GM19238 (cell line): ENCODE data around the gene DUSP5.
A peak's percentile ranks its signal among the peaks of the same experiment; 100 is the strongest.
"Not testable (repeated sequence)": the region's sequence is repeated elsewhere in the genome, so short reads cannot be mapped to it uniquely, and the experiment has no call there.

Source experiments
- DNase-seq: peaks from one replicate; pipeline ENCODE4 v3.0.0; 2011; ENCODE audit warnings: low spot score; ENCODE audit not compliant: insufficient read length

The DUSP5 gene, protein sequence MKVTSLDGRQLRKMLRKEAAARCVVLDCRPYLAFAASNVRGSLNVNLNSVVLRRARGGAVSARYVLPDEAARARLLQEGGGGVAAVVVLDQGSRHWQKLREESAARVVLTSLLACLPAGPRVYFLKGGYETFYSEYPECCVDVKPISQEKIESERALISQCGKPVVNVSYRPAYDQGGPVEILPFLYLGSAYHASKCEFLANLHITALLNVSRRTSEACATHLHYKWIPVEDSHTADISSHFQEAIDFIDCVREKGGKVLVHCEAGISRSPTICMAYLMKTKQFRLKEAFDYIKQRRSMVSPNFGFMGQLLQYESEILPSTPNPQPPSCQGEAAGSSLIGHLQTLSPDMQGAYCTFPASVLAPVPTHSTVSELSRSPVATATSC

DNA sequence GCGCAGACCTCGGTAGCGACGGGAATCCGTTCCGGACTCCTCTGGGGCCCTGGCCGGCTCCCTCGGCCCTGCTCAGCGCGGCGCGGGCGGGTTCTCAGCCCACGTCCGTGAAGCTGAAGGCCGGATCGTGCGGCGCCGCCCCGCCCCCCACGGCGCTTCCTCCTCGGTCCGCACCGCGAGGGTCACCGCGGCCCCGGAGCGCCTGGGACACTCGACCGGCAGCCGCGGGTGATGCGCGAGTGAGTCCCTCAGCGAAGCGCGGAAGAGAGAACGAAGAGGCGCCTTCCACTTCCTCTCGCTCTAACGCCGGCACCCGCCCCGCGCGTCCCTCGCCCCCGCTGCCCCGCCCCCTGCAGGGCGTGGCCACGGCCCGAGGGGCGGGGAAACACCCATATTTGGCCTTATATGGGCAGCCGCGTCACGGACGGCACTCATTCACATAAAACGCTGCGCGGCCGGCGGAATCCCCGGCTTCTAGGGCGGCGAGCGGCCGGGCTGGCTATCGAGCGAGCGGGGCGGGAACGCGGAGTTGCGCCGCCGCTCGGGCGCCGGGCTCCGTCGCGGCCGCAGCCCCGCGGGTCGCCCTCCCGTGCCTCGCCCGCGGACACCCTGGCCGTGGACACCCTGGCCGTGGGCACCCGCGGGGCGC lies at the start of gene DUSP5:
Gene DUSP5 (plus strand): TSS at position 470 of the 649 bp plus-strand sequence. CDS start 215 bp downstream, outside the sequence.
- DNase-seq, result peak; percentile 84

DNA sequence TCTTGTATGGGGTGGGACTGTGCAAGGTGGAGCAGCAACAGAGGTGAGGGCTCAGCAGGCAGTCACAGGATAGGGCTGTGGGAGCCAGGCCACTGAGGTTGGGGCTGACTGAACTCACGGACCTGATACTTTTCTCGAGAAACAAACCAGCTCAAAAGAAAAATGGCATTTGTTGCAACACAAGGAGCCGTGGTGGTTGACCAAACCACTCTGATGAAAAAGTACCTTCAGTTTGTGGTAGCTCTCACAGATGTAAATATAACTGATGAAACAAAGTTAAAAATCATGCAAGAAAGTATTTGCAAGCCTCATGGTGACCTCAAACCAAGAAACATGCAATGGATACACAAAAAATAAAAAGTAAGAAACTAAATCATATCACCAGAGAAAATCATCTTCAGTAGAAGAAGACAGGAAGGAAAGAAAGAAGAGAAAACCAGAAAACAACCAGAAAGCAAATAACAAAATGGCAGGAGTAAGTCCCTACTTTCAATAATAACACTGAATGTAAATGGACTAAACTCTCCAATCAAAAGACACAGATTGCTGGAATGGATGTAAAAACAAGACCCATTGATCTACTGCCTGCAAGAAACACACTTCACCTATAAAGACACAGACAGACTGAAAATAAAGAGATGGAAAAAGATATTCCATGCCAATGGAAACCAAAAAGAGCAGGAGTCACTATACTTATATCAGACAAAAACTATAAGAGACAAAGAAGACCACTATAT lies 48.9 kb upstream of the DUSP5 start:
- DNase-seq, result no peak

DNA sequence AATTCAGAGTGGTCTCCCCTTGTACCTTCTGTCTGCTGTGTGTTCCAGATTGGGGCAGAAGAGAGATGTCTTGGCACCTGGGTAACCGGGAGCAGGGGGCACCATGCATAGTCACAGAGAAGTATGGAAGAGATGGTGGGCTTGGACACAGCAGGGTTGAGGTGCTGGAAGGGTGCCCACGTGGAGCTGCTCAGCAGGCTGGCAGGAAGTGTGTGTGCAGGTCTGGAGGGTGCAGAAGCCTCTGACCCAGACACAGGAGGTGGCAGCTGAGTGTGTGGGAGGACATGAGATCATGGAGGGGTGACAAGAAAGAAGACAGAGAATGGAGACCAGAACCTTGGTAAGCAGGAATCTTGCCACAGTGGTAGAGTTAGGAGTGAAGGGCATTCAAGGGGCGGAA lies 42.3 kb upstream of the DUSP5 start:
- no peak for DNase-seq

DNA sequence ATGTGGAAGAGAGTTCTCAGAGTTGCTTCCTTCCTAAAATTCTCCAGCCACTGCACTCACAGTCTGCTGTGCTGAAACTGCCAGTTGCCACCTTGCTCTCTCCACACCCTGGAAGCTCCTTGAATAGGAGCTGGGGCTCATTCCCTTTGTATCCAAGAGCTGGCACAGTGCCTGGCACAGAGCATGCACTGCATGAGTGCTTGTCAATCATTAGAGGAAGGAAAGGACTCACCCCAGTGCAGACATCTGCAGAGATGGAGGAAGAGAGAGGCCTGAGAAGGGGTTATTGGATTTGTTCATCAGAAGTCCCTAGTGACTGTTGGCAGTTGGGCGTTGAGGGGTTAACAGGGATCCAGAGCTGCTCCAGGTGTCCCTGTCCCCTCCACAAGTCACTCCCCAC lies 41.7 kb upstream of the DUSP5 start:
- DNase-seq, result no peak

DNA sequence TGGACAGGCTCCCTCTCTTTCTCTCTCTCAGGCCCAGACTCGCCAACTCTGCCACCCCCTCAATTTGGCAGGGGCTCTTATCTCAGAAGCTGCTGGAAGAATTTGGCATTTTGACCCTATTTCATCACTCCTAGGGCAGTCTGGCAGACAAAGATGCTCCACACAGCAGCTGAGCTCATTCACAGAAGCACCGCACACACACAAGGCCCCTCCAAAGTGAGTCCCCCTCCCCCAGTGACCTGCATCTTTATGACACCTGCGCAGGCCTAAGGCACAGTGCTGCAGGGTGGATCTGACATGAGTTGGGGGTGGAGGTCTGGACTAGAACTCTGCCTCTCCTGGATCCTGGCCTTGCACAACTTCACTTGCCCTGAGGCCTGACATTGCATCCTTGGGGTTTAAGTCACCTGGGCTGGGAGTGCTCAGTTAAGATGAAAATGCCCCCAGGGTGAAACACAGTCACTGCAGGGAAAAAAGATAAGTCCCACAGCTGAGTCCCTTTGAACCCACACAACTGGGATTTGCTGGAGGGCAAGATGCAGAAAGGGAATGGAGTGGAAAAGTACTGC lies 41.1 kb upstream of the DUSP5 start:
- DNase-seq, result no peak

DNA sequence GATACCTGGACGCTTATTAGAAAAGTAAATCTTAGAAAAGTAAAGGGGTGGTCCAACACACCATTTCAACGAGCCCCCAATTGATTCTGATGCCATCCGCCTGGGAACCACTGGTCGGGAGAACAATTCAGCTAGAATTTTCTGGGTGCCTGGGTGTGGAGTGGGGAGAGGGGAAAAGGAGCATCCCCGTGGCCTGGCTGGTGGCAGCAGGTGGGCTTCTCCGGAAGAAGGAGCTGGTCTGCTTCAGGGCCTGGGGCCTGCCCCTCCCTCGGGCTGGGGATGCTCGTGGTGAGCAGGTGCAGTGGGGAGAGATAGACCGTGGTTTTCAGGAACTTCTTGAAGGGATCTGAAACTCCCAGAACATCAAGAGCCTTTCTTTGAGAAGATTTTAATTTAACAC lies 39.9 kb upstream of the DUSP5 start:
- no peak for DNase-seq

DNA sequence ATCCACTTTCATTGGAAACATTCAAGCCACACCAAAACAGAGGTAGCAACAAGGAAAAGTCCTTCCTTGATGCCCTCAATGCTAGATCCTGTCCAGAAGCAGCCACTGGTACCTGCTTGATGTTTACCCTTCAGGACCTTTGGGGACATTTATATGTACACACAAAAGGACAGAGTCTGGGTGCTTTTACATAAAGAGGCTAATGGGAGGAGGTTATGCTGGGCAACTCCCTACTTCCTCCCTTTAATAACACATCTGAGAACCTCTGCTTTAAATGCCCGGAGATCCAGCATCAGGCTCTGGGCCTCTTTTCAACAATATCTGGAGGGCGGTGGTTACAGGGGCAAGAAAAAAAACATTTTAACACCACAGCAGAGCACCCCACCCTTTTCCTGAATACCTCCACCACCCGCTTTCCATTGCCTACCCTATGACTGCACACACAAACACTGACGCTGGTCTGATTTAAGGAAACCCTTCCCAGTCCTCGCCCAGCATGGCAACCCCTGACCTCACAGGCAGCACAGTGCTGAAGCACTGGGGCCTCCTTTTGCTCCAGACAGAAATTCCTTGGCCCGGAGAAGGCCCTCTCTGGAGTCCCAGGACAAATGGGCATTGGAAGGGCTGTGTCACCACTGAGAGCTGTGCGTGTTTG lies 39.3 kb upstream of the DUSP5 start:
- no peak for DNase-seq

DNA sequence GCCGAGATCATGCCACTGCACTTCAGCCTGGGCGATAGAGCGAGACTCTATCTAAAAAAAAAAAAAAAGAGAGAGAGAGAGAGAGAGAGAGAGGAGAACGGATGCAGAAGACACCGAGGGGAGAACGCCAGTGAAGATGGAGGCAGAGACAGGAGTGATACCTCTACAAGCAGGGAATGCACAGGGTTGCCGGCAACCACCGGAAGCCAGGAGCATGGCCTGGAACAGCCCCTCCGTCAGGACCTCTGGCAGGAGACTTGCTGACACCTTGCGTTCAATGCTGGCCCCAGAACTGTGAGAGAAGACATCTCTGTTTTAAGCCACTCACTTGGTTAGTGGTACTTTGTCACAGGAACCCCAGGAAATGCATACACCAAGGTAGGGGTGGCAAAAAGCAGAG lies 38.1 kb upstream of the DUSP5 start:
- DNase-seq, result no peak

DNA sequence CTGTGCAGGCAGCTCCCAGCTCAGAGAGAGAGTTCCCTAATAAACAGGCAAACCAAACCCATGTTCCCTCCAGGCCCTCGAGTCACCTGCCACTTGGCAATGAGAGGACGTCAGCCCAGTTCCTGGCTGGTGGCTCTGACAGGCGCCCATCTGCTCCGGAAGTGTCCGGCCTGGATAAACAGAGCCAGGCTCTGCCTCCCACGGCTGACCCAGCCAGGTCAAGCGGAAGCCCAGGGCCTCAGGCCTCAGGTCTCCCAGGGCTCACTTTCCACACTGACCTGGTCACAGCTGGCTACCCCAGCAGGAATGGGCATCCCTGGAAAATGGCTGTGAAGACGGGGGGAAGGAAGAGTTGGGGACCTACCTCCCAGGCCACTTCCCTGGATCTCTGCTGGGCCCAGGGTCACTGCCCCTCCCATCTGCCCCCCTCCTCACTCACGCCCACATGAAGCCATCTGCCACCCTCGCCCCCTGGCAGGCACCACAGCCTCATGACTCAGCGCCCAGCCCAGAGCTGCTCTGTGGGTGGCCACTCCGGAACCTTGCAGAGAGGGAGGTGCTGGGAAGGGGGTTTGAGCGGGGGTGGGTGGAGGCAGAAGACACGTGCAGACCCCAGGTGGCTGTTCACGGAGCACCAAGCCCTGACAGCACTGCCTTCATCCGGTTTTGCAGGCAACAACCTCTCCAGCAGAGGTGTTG lies 37.4 kb upstream of the DUSP5 start:
- DNase-seq, result no peak

DNA sequence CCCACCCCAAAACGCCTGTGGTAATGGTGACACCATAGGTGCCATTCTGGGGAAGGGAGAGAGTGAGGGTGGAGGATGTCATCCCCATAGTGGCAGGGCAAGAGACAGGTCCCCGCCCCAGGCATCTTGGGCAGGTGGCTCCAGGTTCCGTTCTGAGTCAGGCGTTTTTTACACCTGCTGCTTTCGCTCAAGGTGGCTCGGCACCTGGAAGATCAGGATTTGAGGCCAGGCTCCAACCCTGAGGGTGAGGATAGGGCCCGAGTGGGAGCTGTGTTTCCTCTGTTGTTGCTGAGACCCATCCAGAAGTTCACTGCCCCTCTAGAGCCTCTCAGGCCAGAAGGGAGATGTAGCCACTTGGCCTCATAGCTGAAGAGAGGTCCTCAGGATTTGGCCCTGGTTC lies 36.6 kb upstream of the DUSP5 start:
- DNase-seq, result no peak

DNA sequence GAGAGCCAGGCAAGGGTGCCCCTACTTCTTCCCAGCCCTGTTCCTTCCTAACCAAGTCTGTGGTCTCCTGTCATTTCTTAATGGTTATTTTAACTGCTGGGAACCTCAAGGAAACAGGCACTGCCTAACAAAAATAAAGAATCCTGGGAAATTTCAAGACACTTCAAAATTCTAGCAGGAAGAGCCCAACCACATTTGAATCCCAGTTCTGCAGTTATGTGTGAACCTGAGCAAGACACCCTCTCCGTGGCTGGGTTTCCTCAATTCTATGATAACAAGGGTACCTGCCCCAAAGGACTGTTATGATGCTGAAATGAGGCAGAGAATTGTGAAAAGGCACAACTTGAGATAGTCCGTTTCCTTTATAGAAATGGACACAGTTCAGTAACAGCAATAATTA lies 36.2 kb upstream of the DUSP5 start:
- DNase-seq, result no peak

DNA sequence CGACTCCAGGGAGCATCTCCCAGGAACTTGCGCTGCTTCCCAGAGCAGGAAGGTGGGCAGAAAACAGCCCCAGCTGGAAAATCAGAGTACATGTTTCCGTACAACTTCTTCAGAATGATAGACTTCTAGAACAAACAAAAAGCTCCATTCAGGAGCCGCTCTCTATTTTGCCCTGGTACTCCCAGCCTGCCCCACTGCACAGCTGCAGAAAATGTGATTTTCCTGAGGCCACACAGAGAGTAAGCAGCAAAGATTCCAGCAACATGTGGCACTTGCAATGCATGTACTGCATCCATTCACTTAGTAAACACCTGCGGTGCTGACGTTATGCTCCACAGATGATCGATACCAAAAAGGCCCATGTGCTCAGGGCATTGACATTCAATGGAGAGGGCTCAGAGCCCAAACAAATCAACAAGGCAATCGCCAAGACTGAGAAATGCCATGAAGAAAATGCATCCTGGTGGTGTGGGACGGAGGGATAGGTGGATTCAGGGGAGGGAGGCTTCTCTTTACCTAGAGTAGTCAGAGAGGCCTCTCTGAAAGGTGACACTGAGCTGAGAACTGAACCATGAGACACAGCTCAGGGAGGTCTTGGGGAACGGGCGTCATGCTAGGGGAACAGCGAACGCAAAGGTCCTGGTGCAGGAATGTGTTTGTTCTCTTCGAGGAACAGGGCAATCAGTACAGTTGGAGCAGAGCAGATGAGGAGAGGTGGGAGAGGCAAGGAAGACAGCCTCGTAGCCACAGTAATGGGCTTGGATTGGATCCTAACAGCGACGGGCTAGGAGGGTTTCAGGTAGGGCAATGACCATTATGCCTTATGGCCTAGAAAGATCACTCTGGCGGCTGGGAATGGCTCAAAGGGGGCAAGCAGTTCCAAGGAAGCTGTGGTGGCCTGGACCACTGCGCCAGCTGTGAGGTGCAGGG lies 35.3 kb upstream of the DUSP5 start:
- DNase-seq, result no peak

DNA sequence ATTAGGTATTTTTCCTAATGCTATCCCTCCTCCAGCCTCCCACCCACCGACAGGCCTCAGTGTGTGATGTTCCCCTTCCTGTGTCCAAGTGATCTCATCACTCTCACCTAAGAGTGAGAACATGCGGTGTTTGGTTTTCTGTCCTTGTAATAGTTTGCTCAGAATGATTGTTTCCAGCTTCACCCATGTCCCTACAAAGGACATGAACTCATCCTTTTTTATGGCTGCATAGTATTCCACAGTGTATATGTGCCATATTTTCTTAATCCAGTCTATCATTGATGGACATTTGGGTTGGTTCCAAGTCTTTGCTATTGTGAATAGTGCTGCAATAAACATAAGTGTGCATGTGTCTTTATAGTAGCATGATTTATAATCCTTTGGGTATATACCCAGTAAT lies 29.4 kb upstream of the DUSP5 start:
- DNase-seq, result not testable (repeated sequence)

DNA sequence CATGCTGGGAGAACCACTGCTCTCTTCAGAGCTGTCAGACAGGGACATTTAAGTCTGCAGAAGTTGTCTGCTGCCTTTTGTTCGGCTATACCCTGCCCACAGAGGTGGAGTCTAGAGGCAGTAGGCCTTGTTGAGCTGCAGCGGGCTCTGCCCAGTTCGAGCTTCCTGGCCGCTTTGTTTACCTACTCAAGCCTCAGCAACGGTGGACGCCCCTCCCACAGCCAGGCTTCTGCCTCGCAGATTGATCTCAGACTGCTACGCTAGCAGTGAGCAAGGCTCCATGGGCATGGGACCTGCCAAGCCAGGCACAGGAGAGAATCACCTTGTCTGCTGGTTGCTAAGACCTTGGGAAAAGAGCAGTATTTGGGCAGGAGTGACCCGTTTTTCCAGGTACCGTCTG lies 27.2 kb upstream of the DUSP5 start:
- not testable (repeated sequence) for DNase-seq

DNA sequence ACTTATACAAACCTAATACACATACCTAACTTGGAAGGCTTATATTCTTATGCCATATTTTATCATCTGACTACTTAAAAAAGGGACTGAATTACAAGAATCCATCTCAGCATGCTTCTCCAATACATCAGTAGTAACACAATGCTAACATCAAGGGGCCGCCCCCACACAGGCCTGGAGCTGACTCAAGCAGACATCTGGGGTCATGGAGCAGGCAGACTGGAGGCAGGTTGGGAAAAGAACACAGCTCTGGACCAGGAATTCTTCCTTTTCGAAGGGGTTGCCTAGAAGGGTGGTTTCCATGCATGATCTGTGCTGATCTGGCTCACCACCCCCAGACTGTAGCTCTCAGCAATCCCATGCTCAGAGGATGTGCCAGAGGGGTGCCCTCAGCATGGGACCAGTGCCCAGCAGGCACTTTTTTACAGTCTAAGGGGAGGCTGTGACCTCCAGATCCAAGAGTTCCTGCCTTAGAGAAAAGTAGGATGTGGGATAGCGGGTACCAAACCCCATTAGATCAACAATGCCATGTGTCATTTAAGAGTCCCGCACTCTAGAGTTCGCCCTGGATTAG lies 26.1 kb upstream of the DUSP5 start:
- DNase-seq, result no peak

DNA sequence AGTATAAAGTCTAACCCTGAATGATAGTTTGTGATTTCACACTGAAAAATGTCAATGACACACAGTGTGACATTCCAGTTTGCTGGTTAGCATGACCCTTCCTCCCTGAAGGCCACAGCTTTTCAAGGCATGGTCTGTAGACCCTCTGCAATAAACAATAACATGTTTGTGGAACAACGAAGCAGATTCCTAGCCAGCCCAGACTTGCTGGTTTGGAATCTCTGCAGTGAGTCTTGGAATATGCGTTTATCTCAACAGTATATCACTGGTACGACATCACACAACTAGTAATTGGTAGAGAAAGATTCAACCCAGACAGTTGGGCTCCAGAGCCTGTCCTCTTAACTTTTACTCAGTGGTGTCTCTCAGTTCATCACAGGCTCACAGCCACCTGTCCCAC lies 23.7 kb upstream of the DUSP5 start:
- DNase-seq, result no peak

DNA sequence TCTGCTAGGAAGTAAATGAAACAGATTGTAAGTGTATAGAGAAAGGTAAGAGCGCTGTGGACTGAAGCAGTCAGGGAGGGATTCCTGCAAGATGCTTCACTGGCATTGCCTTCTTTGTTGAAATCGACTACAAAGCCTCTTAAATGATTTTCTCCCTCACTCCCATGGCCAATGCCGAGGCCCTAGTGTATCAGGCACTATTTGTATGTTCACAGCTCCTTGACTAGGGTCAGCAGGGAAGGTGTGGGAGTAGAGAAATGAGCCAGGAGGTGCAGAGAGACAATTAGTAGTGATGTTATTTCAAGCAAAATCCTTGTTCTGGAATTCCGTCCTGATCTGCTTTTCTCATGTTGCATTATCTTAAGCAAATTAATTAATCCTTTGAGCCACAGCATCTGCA lies 22.9 kb upstream of the DUSP5 start:
- DNase-seq, result no peak

DNA sequence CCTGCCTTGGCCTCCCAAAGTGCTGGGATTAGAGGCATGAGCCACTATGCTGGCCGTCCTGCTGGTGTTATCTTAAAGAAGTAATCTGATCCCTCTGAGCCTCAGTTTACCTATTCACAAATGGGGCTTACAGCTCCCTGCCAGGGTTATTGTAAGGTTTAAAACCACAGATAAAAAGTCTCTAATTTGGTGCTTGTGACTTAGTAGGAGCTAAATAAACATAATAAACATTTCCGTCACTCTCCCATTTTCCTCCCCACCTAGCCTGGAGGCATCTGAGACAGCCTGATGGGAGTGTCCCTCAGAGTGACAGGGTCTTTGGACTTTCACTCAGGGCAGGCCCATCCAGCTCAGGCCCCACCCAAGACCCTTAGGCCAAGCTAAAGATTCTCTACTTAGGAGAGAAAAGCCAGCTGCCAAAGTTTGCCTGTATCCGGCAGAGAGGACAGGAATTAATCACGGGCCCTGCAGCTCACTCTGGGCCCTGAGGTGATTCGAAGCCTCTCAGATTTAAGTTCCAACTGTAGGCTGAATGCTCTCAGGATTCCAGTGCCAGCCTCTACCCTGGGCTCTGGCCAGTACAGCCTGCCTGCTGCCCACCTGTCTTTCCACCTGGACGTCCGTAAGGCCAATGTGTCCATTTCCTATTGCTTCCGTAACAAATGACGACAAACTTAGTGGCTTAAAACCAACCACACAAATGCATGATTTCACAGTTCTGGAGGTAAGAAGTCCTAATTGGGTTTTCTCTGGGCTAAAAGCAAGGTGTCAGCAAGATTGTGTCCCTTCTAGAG lies 21.8 kb upstream of the DUSP5 start:
- DNase-seq, result no peak

DNA sequence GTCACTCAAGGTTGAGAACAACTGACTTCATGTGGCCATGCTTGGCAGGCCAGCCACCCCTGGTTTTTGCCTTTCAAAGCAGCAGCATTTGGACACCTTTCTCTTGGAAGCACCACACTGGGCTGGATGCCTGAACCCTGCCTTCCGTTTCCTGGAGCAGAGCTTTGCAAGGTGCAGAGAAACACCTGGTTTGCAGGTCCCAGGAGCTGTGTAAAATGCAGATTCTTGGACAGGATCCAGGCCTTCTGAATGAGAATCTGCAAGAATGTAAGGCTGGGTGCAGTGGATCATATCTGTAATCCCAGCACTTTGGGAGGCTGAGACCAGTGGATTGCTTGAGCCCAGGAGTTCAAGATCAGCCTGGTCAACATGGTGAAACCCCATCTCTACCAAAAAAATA lies 18.0 kb upstream of the DUSP5 start:
- no peak for DNase-seq
